ENCODE results near the gene RTN1. TPM values are rescaled to one million over a fixed set of nuclear protein-coding genes. Genes with fewer than 3 reads are reported as not detected.
A peak's percentile ranks its signal among the peaks of the same experiment; 100 is the strongest.

The RTN1 gene
- total RNA-seq, 6 donors from 2014 or later, result 6.3 to 15.6 (median 10.7) TPM

DNA sequence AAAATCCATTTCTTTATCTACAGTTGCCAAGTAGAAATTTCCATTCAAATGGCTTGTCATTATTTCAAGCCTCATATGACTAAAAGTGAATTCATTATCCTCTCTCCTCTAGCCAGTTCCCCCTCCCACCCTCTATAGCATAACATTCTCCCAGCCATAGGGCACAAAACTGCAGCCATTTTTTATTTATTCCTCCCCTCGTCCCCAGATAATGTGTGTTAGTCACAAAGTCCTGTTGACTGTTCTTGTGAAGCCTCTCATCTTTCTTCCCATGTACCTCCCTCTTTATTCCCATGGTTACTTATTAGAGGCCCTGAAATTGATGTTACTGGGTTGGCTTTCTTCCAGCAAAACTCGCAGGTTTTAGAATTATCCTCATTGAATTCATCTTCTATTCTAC is 13.2 kb downstream of the RTN1 start:
- H3K4me3 ChIP-seq, result no peak overlapping the region
- TF ChIP-seq EP300 (IDR thresholded peaks at IDR 0.05), result no peak
- TF ChIP-seq POLR2A (IDR thresholded peaks at IDR 0.05), result no peak
- TF ChIP-seq POLR2AphosphoS5 (IDR thresholded peaks at IDR 0.05), result no peak
- TF ChIP-seq, protein P1, sequence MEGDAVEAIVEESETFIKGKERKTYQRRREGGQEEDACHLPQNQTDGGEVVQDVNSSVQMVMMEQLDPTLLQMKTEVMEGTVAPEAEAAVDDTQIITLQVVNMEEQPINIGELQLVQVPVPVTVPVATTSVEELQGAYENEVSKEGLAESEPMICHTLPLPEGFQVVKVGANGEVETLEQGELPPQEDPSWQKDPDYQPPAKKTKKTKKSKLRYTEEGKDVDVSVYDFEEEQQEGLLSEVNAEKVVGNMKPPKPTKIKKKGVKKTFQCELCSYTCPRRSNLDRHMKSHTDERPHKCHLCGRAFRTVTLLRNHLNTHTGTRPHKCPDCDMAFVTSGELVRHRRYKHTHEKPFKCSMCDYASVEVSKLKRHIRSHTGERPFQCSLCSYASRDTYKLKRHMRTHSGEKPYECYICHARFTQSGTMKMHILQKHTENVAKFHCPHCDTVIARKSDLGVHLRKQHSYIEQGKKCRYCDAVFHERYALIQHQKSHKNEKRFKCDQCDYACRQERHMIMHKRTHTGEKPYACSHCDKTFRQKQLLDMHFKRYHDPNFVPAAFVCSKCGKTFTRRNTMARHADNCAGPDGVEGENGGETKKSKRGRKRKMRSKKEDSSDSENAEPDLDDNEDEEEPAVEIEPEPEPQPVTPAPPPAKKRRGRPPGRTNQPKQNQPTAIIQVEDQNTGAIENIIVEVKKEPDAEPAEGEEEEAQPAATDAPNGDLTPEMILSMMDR (IDR thresholded peaks at IDR 0.05), result no peak
- H3K27ac ChIP-seq, result no peak overlapping the region
- 70 to 78% methylated on average over 2 of the region's 2 CpGs for WGBS, 2 donors
- no peaks in the 10 kb centered on the region for H3K4me1 ChIP-seq
- no peaks in the 10 kb centered on the region for H3K36me3 ChIP-seq
- no peak for ATAC-seq (ENCODE audit: low FRiP score in 2 of 2)
- peaks cover 0 to 8% (median 0%) of the 10 kb centered on the region in 4 donors for H3K9me3 ChIP-seq
- no peaks in the 10 kb centered on the region for H3K27me3 ChIP-seq
- DNase-seq, result no peak

DNA sequence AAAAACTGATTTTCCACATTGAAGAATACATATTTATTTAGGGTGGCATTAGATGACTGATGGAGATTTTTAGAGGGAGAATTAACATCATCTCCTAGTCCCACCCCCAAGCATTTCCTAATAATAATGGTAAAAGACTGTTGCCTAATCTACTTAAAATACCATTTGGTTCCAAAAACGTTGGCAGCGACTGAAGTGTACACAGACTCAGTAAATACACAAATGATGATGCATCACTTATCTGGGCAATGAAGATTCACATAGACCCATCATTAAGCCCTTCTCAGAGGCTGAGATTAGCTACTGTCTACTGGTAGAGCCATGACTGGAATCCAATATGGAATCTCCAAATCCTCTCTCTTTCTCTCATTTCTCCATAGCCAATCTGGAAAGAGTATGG is 18.2 kb downstream of the RTN1 start:
- ATAC-seq (ENCODE audit: low FRiP score in 2 of 2), result no peak

DNA sequence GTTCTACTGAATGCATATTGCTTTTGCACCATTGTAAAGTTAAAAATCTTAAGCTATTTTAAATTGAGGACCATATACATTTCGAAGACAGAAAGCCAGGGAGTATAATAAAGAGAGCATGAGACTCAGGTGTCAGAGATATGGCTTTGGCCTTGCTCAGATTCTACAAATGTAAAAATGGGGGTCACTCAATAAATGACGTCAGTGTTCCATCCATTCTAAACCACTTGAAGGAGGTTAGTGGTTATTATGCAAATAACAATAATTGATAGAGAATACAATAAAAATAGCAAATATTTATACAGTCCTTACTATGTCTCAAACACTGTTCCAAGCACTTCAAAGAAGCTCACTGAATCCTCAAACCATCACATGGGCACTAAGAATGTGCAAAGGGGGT is 20.1 kb downstream of the RTN1 start:
- Histone ChIP-seq H3K36me3 (no peaks in the 10 kb centered on the region), H3K4me3 (no peak overlapping the region), H3K4me1 (no peaks in the 10 kb centered on the region), H3K27ac (no peak overlapping the region), H3K27me3 (no peaks in the 10 kb centered on the region), H3K9me3 (no peaks in the 10 kb centered on the region)
- TF ChIP-seq, protein P1 (IDR thresholded peaks at IDR 0.05), result no peak
- TF ChIP-seq POLR2AphosphoS5 (IDR thresholded peaks at IDR 0.05), result no peak
- DNase-seq, result no peak
- WGBS, 2 donors, result 78 to 84% methylated on average over 2 of the region's 2 CpGs
- ATAC-seq (ENCODE audit: low FRiP score in 2 of 2), result no peak

More for the DNA sequence above, 18.2 kb downstream of the RTN1 start:
- Histone ChIP-seq H3K4me1 (no peaks in the 10 kb centered on the region), H3K27me3 (no peaks in the 10 kb centered on the region), H3K36me3 (no peaks in the 10 kb centered on the region), H3K27ac (no peak overlapping the region), H3K9me3 (no peaks in the 10 kb centered on the region), H3K4me3 (no peak overlapping the region)
- WGBS, 2 donors, result 52 to 56% methylated on average over 2 of the region's 2 CpGs
- TF ChIP-seq EP300 (IDR thresholded peaks at IDR 0.05) (no peak), POLR2A (IDR thresholded peaks at IDR 0.05) (no peak), POLR2AphosphoS5 (IDR thresholded peaks at IDR 0.05) (no peak)
- TF ChIP-seq, protein P1 (IDR thresholded peaks at IDR 0.05), result no peak
- no peak for DNase-seq

DNA sequence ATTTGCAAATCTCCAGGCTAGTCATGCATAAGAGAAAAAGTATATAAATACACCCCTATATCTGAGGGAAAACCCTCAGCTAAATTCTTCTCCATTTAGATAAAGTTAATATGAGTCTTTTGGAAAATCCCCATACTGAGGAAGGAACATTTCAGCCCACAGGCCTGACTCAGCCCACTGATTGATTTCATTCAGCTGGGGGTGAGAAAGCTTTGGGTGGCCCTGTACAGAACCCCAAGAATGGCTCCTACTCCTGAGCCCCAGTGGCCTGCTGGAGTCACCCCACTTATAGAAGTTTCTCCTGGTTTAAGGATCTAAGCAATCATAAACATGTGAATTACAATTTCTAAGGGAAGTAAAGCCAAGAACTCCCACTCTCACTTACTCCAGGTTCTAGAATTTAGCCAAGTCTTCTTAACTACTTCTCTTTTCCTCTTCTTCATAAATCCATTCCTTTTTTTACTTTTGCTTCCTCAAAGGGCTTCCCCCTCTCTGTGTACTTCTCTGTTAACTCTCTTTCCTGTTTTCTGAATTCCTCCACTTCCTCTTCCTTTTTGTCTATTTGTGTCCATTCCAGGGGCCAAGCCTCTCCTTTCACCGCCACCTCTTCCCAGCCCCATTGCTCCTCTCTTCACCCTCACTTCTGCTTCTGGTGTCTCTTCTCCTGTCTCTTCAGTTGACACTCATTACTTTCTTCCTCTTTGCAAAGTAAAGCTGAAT is 21.0 kb downstream of the RTN1 start:
- Histone ChIP-seq H3K27me3 (no peaks in the 10 kb centered on the region), H3K27ac (no peak overlapping the region), H3K9me3 (no peaks in the 10 kb centered on the region), H3K4me1 (no peaks in the 10 kb centered on the region), H3K36me3 (no peaks in the 10 kb centered on the region), H3K4me3 (no peak overlapping the region)
- DNase-seq (no peak), ATAC-seq (ENCODE audit: low FRiP score in 2 of 2) (peak in 1 of 2 donors; percentile 78)
- WGBS, 2 donors, result 45 to 55% methylated on average over 1 of the region's 1 CpG
- TF ChIP-seq POLR2A (IDR thresholded peaks at IDR 0.05) (no peak), POLR2AphosphoS5 (IDR thresholded peaks at IDR 0.05) (no peak), EP300 (IDR thresholded peaks at IDR 0.05) (no peak)
- TF ChIP-seq, protein P1 (IDR thresholded peaks at IDR 0.05), result no peak

DNA sequence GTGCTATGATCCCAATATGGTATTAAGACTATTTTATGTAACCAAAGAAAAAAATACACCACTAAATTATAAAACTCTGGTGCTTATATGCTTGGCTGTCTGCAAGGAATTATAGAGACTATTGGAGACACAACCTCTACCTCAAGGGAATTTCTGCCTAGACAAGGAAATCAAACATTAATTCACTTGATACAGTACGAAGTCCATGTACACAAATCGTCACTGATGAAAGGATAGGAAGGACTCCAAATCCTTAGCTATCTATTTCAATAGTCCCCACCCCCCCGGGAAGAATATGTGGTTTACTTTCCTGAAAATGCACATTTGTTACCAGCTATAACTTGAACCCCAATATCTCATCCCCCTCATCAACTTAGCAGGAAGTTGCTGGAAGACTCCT is 21.9 kb downstream of the RTN1 start:
- DNase-seq, result no peak
- H3K9me3 ChIP-seq, result no peaks in the 10 kb centered on the region
- no peak overlapping the region for H3K27ac ChIP-seq
- H3K36me3 ChIP-seq, result no peaks in the 10 kb centered on the region
- TF ChIP-seq POLR2A (IDR thresholded peaks at IDR 0.05) (no peak), POLR2AphosphoS5 (IDR thresholded peaks at IDR 0.05) (no peak), EP300 (IDR thresholded peaks at IDR 0.05) (no peak)
- TF ChIP-seq, protein P1 (IDR thresholded peaks at IDR 0.05), result no peak
- ATAC-seq (ENCODE audit: low FRiP score in 2 of 2), result no peak
- no peaks in the 10 kb centered on the region for H3K4me1 ChIP-seq
- WGBS, 2 donors, result 79 to 86% methylated on average over 3 of the region's 3 CpGs
- no peaks in the 10 kb centered on the region for H3K27me3 ChIP-seq
- H3K4me3 ChIP-seq, result no peak overlapping the region

Measured in upper lobe of left lung (tissue), 6 donors.